Neutrophil (primary cell): ENCODE results near the gene FMO2.

Source experiments
- H3K27ac ChIP-seq: fragments of 200-600 bp; sonication (generic); 2 replicates; pipeline ENCODE4 v1.5.1; 2016; ENCODE audit warnings: mild to moderate bottlenecking, moderate library complexity
- H3K27me3 ChIP-seq: fragments of 200-600 bp; sonication (generic); 2 replicates; pipeline ENCODE4 v1.6.0; 2016; ENCODE audit warnings: mild to moderate bottlenecking
- H3K36me3 ChIP-seq: fragments of 200-600 bp; sonication (generic); 2 replicates; pipeline ENCODE4 v1.5.1; 2017
- H3K4me1 ChIP-seq, 2 experiments: fragments of 200-600 bp in 1 of 2; sonication (generic) in 1 of 2; 1 replicate in 1 of 2; 2 replicates in 1 of 2; pipeline versions ENCODE4 v1.5.1 to v1.6.1; 2013 to 2016; ENCODE audit warnings: low read depth in 1 of 2, low read length in 1 of 2, mild to moderate bottlenecking in 1 of 2, moderate library complexity in 1 of 2; ENCODE audit not compliant: control insufficient read depth in 1 of 2, insufficient read depth in 1 of 2
- H3K4me3 ChIP-seq, 2 experiments: fragments of 200-600 bp in 1 of 2; sonication (generic) in 1 of 2; 1 replicate in 1 of 2; 2 replicates in 1 of 2; pipeline ENCODE4 v1.5.1; 2013 to 2016; ENCODE audit warnings: low read depth in 1 of 2, low read length in 1 of 2, mild to moderate bottlenecking in 1 of 2, moderate library complexity in 1 of 2
- H3K9me3 ChIP-seq: fragments of 200-600 bp; sonication (generic); 2 replicates; pipeline ENCODE4 v1.5.1; 2016
- TF ChIP-seq, protein P1 (sequence below): fragments of 200-600 bp; sonication (generic); IDR thresholded peaks from 2 replicates; pipeline ENCODE4 v1.5.1; 2016; ENCODE audit warnings: antibody characterized with exemption

Gene FMO2

DNA sequence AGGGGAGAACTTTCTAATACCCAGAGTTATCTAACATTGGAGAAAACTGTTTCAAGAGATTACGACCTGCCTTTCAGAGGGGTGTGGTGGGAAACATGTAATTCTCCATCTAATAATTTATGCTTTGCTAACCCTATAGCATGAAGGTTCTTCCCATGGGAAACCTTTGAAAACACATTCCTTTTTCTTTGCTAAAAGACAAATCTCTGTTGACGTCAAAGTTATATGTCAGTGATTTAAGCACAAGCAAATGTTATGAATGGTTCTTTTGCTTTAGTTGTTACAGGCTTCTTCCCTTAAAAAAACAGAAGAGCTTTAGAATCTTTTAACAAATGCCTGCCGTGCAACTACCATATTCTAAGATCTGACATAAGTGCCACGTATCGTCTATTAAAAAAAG is 19.2 kb downstream of the FMO2 start:
- no peaks in the 10 kb centered on the region for H3K9me3 ChIP-seq
- H3K4me3 ChIP-seq = no peak overlapping the region
- H3K27me3 ChIP-seq = peaks cover 6% of the 10 kb centered on the region
- TF ChIP-seq, protein P1, sequence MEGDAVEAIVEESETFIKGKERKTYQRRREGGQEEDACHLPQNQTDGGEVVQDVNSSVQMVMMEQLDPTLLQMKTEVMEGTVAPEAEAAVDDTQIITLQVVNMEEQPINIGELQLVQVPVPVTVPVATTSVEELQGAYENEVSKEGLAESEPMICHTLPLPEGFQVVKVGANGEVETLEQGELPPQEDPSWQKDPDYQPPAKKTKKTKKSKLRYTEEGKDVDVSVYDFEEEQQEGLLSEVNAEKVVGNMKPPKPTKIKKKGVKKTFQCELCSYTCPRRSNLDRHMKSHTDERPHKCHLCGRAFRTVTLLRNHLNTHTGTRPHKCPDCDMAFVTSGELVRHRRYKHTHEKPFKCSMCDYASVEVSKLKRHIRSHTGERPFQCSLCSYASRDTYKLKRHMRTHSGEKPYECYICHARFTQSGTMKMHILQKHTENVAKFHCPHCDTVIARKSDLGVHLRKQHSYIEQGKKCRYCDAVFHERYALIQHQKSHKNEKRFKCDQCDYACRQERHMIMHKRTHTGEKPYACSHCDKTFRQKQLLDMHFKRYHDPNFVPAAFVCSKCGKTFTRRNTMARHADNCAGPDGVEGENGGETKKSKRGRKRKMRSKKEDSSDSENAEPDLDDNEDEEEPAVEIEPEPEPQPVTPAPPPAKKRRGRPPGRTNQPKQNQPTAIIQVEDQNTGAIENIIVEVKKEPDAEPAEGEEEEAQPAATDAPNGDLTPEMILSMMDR = no peak
- no peaks in the 10 kb centered on the region for H3K4me1 ChIP-seq
- H3K36me3 ChIP-seq = no peaks in the 10 kb centered on the region
- H3K27ac ChIP-seq = no peak overlapping the region

DNA sequence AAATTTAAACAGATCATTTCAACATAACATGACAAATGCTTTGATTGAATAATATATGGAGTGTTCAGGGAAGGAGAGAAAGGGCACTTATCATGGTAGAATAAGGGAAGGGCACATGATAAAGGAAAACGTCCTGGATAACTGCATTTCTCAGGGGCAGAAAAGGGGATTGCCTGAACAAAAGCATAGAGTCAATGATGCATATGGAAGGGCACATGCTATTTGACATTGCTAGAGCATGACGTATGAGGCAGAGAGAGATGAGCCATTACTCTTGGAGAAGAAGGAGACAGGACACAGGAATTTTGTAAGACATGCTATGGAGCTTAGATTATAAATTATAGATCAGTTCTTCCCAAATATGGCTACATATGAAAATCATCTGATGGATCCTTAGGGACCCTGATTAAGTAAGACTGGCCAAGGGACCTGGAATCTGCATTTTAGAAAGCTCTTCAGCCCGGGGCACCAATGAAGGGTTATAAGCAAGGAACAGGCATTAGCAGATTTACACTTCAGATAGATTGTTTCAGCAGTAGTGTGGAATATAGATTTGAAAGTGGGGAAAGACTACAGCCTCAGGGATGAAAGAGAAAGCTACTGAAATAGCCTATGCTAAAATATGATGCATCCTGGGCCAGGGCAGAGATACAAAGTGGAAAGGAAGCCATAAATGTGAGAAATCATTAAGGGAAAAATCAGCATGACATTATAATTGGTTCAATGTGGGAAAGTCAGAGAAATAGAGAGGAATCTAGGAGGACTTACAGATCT is 21.3 kb downstream of the FMO2 start:
- peaks cover 6% of the 10 kb centered on the region for H3K27me3 ChIP-seq
- no peaks in the 10 kb centered on the region for H3K4me1 ChIP-seq
- no peaks in the 10 kb centered on the region for H3K9me3 ChIP-seq
- H3K36me3 ChIP-seq = no peaks in the 10 kb centered on the region
- H3K27ac ChIP-seq = no peak overlapping the region
- H3K4me3 ChIP-seq = no peak overlapping the region
- TF ChIP-seq, protein P1 = no peak

DNA sequence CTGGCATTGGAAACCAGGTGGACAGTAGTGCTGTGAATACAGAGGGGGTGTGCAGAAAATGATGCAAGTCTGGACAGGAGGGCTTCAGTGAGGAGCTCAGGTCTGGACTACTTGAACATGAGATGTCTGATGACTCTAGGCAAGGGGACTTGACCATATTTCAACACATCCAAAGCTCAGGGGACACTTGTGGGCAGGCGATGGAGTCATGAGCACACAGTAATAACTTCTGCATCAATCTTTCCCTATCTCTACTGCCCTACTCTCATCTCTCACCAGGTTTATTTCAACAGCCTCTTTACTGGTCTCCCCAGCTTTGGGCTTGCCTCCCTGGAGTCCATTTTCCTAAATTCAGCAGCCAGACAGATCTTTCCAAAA is 21.9 kb downstream of the FMO2 start:
- Histone ChIP-seq H3K4me1 (no peaks in the 10 kb centered on the region), H3K27ac (no peak overlapping the region), H3K36me3 (no peaks in the 10 kb centered on the region), H3K27me3 (peaks cover 6% of the 10 kb centered on the region), H3K4me3 (no peak overlapping the region), H3K9me3 (no peaks in the 10 kb centered on the region)
- TF ChIP-seq, protein P1 = no peak

DNA sequence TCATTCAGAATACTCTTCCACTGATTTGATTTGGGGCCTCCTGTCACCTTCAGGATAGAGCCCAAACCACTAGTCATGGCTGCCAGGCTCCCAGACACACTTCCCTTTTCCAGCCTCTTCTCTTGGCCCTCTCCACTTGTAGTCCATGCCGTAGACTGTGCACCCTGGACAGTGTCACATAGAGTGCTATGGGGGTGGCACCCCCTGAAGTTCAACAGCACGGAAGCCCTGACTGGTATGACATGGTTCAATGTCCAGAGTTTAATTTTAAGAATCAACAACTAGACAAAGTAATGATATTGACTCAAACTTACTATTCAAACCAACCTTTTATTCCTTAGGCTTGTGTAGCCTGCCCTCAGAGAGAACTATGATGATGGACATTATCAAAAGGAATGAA is 22.3 kb downstream of the FMO2 start:
- Histone ChIP-seq H3K9me3 (no peaks in the 10 kb centered on the region), H3K27me3 (peaks cover 6% of the 10 kb centered on the region), H3K4me3 (no peak overlapping the region), H3K4me1 (no peaks in the 10 kb centered on the region), H3K36me3 (no peaks in the 10 kb centered on the region), H3K27ac (no peak overlapping the region)
- TF ChIP-seq, protein P1 = no peak

DNA sequence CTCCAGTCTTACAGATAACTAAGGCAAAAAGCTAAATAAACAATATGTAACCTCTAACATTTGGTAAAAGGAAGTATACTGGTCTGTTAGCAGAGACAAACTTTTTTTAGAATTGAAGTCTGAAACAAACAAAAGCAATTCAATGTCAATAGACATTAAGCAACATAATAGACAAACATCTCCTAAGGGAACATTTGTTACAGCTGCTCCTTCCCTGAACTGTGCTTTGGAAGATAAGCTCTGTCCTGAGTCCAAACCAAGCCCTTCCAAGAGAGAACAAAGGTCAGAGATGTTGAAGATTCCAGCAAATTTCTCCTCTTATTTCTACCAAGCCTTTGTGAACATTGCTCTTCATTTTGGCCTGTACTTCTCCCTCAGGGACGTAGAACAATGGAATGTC is 25.3 kb downstream of the FMO2 start:
- no peak overlapping the region for H3K4me3 ChIP-seq
- TF ChIP-seq, protein P1 = no peak

More for the DNA sequence above, 25.3 kb downstream of the FMO2 start:
- no peaks in the 10 kb centered on the region for H3K9me3 ChIP-seq
- no peaks in the 10 kb centered on the region for H3K36me3 ChIP-seq
- H3K27me3 ChIP-seq = no peaks in the 10 kb centered on the region
- no peak overlapping the region for H3K27ac ChIP-seq
- no peaks in the 10 kb centered on the region for H3K4me1 ChIP-seq
